Endodermal cell (in vitro differentiated cells): Measurements from ENCODE around the gene PCDHA12. TPM values are rescaled to one million over a fixed set of nuclear protein-coding genes. Genes with fewer than 3 reads are reported as not detected.

ENCODE experiments used
- DNase-seq: peaks from one replicate; pipeline ENCODE4 v3.0.0-alpha.2; 2017
- H3K27ac ChIP-seq: 2 replicates; pipeline ENCODE4 v1.5.1; 2013; ENCODE audit warnings: mild to moderate bottlenecking, low read depth, low read length, moderate library complexity
- H3K27me3 ChIP-seq: 2 replicates; pipeline ENCODE4 v1.6.1; 2013; ENCODE audit warnings: mild to moderate bottlenecking, low read length, moderate library complexity; ENCODE audit not compliant: insufficient read depth, control insufficient read depth, poor library complexity, severe bottlenecking
- H3K36me3 ChIP-seq: 2 replicates; pipeline ENCODE4 v1.7.0; 2013; ENCODE audit warnings: mild to moderate bottlenecking, low read length, moderate library complexity; ENCODE audit not compliant: control insufficient read depth, insufficient read depth
- H3K4me1 ChIP-seq: one replicate; pipeline ENCODE4 v1.7.0; 2013; ENCODE audit warnings: low read length; ENCODE audit not compliant: control insufficient read depth, insufficient read depth
- H3K4me3 ChIP-seq: 2 replicates; pipeline ENCODE4 v1.5.1; 2013; ENCODE audit warnings: mild to moderate bottlenecking, low read length, moderate library complexity
- H3K9ac ChIP-seq: 2 replicates; pipeline ENCODE4 v1.6.1; 2013; ENCODE audit warnings: mild to moderate bottlenecking, low read length, moderate library complexity; ENCODE audit not compliant: poor library complexity, severe bottlenecking; ENCODE audit errors: extremely low read depth
- H3K9me3 ChIP-seq: 2 replicates; pipeline ENCODE4 v1.6.1; 2013; ENCODE audit warnings: mild to moderate bottlenecking, low read length, moderate library complexity; ENCODE audit not compliant: control insufficient read depth
- H3K27ac Mint-ChIP-seq: 2 replicates; pipeline ENCODE4 v1.8.0; 2020; ENCODE audit warnings: mixed read lengths
- H3K27me3 Mint-ChIP-seq: 2 replicates; pipeline ENCODE4 v1.8.0; 2021; ENCODE audit warnings: mild to moderate bottlenecking, mixed read lengths; ENCODE audit not compliant: insufficient read depth
- H3K36me3 Mint-ChIP-seq: 2 replicates; pipeline ENCODE4 v1.8.0; 2020; ENCODE audit warnings: low read depth, mixed read lengths
- H3K4me1 Mint-ChIP-seq: 2 replicates; pipeline ENCODE4 v1.8.0; 2020; ENCODE audit warnings: mixed read lengths
- H3K4me3 Mint-ChIP-seq: 2 replicates; pipeline ENCODE4 v1.8.0; 2020; ENCODE audit warnings: mild to moderate bottlenecking, moderate library complexity, mixed read lengths
- H3K9me3 Mint-ChIP-seq: 2 replicates; pipeline ENCODE4 v1.8.0; 2020; ENCODE audit warnings: mild to moderate bottlenecking, mixed read lengths
- WGBS, 2 experiments: methylation state at CpG; one replicate each; pipeline versions ENCODE4 v1.1.5 to v1.1.7; 2013; ENCODE audit warnings: missing lambda C conversion rate in 2 of 2, mixed read lengths in 1 of 2; ENCODE audit not compliant: insufficient coverage in 1 of 2, insufficient read length in 1 of 2; 5-methylcytosine and 5-hydroxymethylcytosine counted together
- total RNA-seq, 2 donors: library from RNA; stranded (reverse); fragmentation: NEBNext Ultra II Directional in 1 of 2; extraction: Animal tissue kit (Norgen Biotek cat#: 25700) in 1 of 2; gene quantifications; 2 replicates in 1 of 2; 3 replicates in 1 of 2; pipeline ENCODE4 v1.2.1, GENCODE V29; 2021
- TF ChIP-seq, protein P1 (sequence below): fragments of 200-600 bp; sonication (generic); conservative IDR thresholded peaks from 2 replicates; pipeline ENCODE4 v1.5.0; 2021; ENCODE audit warnings: antibody characterized with exemption, mild to moderate bottlenecking

PCDHA12 gene
- total RNA-seq, 2 donors from 2014 or later: 11.2 to 13.8 TPM

- 97 to 98% methylated on average over 37 to 41 of the region's 41 CpGs for WGBS, 2 experiments
- TF ChIP-seq, protein P1, sequence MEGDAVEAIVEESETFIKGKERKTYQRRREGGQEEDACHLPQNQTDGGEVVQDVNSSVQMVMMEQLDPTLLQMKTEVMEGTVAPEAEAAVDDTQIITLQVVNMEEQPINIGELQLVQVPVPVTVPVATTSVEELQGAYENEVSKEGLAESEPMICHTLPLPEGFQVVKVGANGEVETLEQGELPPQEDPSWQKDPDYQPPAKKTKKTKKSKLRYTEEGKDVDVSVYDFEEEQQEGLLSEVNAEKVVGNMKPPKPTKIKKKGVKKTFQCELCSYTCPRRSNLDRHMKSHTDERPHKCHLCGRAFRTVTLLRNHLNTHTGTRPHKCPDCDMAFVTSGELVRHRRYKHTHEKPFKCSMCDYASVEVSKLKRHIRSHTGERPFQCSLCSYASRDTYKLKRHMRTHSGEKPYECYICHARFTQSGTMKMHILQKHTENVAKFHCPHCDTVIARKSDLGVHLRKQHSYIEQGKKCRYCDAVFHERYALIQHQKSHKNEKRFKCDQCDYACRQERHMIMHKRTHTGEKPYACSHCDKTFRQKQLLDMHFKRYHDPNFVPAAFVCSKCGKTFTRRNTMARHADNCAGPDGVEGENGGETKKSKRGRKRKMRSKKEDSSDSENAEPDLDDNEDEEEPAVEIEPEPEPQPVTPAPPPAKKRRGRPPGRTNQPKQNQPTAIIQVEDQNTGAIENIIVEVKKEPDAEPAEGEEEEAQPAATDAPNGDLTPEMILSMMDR: no peak
- Histone ChIP-seq H3K4me3 (no peak overlapping the region), H3K27ac (no peak overlapping the region), H3K9ac (no peak overlapping the region), H3K4me1 (no peaks in the 10 kb centered on the region), H3K27me3 (no peaks in the 10 kb centered on the region), H3K9me3 (peaks cover 4% of the 10 kb centered on the region), H3K36me3 (peaks cover 16% of the 10 kb centered on the region)
- Mint-ChIP-seq H3K4me1 (no peaks in the 10 kb centered on the region), H3K36me3 (peaks cover 22% of the 10 kb centered on the region), H3K9me3 (peaks cover 5% of the 10 kb centered on the region), H3K27me3 (no peaks in the 10 kb centered on the region), H3K4me3 (no peak overlapping the region), H3K27ac (no peak overlapping the region)
- DNase-seq: peak; percentile 41
Observed at GRCh38 chr5:140883373-140883772, 8.3 kb downstream of the PCDHA12 start.

- peak; percentile 38 for DNase-seq
Observed at GRCh38 chr5:140883927-140884697, 9.0 kb downstream of the PCDHA12 start.

GRCh38 chr5:140916325-140916724 lies 41.2 kb downstream of the PCDHA12 start:
- peaks cover 9% of the 10 kb centered on the region for H3K9me3 Mint-ChIP-seq
- no peaks in the 10 kb centered on the region for H3K4me1 Mint-ChIP-seq
- Histone ChIP-seq H3K9me3 (no peaks in the 10 kb centered on the region), H3K9ac (no peak overlapping the region), H3K36me3 (no peaks in the 10 kb centered on the region), H3K4me1 (no peaks in the 10 kb centered on the region), H3K27me3 (no peaks in the 10 kb centered on the region), H3K4me3 (no peak overlapping the region), H3K27ac (no peak overlapping the region)
- no peak for DNase-seq
- no peak overlapping the region for H3K27ac Mint-ChIP-seq
- H3K36me3 Mint-ChIP-seq: peaks cover 3% of the 10 kb centered on the region
- TF ChIP-seq, protein P1: no peak
- H3K4me3 Mint-ChIP-seq: no peak overlapping the region
- 83 to 96% methylated on average over 1 of the region's 1 CpG for WGBS, 2 experiments
- peaks cover 2% of the 10 kb centered on the region for H3K27me3 Mint-ChIP-seq

More at GRCh38 chr5:140883927-140884697, 9.0 kb downstream of the PCDHA12 start:
- Histone ChIP-seq H3K4me3 (no peak overlapping the region), H3K9ac (no peak overlapping the region), H3K27ac (no peak overlapping the region), H3K9me3 (peaks cover 4% of the 10 kb centered on the region), H3K36me3 (peaks cover 16% of the 10 kb centered on the region), H3K27me3 (no peaks in the 10 kb centered on the region), H3K4me1 (no peaks in the 10 kb centered on the region)
- no peak overlapping the region for H3K27ac Mint-ChIP-seq
- TF ChIP-seq, protein P1: no peak
- no peak overlapping the region for H3K4me3 Mint-ChIP-seq
- peaks cover 22% of the 10 kb centered on the region for H3K36me3 Mint-ChIP-seq
- H3K9me3 Mint-ChIP-seq: peaks cover 5% of the 10 kb centered on the region
- H3K4me1 Mint-ChIP-seq: no peaks in the 10 kb centered on the region
- no peaks in the 10 kb centered on the region for H3K27me3 Mint-ChIP-seq
- WGBS, 2 experiments: 97 to 98% methylated on average over 51 to 79 of the region's 79 CpGs
